Activated CD4-positive, alpha-beta T cell treated with anti-CD3 and anti-CD28 coated beads, Interleukin-2, Interleukin-4, amounts not matched to agents 100 ng/mL and 50 ng/mL, durations not matched to agents 16 hours and 8 hours (primary cell): Measurements from ENCODE around the gene MAD1L1.

Experiments
- DNase-seq: peaks from one replicate; pipeline ENCODE4 v3.0.0-alpha.2; 2020; ENCODE audit warnings: low spot score

Gene MAD1L1

GRCh38 chr7:2086229-2086628, 146.5 kb downstream of the MAD1L1 start:
- no peak for DNase-seq

GRCh38 chr7:2085804-2086203, 146.9 kb downstream of the MAD1L1 start:
- DNase-seq: no peak

- DNase-seq: no peak
Observed at GRCh38 chr7:2084781-2085505, 147.8 kb downstream of the MAD1L1 start.

- DNase-seq: no peak
Observed at GRCh38 chr7:2084331-2084730, 148.4 kb downstream of the MAD1L1 start.

- DNase-seq: no peak
Observed at GRCh38 chr7:2083362-2083761, 149.4 kb downstream of the MAD1L1 start.

- no peak for DNase-seq
Observed at GRCh38 chr7:2082139-2082998, 150.4 kb downstream of the MAD1L1 start.

- no peak for DNase-seq
Observed at GRCh38 chr7:2081526-2082135, 151.1 kb downstream of the MAD1L1 start.

GRCh38 chr7:2080477-2080876, 152.3 kb downstream of the MAD1L1 start:
- no peak for DNase-seq

GRCh38 chr7:2080060-2080387, 152.7 kb downstream of the MAD1L1 start:
- DNase-seq: no peak

- DNase-seq: no peak
Observed at GRCh38 chr7:2079332-2080059, 153.2 kb downstream of the MAD1L1 start.

- DNase-seq: no peak
Observed at GRCh38 chr7:2078899-2079298, 153.8 kb downstream of the MAD1L1 start.

- DNase-seq: no peak
Observed at GRCh38 chr7:2076649-2077064, 156.1 kb downstream of the MAD1L1 start.

- DNase-seq: no peak
Observed at GRCh38 chr7:2075811-2076210, 156.9 kb downstream of the MAD1L1 start.

GRCh38 chr7:2074691-2075090, 158.1 kb downstream of the MAD1L1 start:
- no peak for DNase-seq

- no peak for DNase-seq
Observed at GRCh38 chr7:2072798-2073197, 159.9 kb downstream of the MAD1L1 start.

GRCh38 chr7:2072042-2072441, 160.7 kb downstream of the MAD1L1 start:
- no peak for DNase-seq

GRCh38 chr7:2071133-2071832, 161.5 kb downstream of the MAD1L1 start:
- no peak for DNase-seq

GRCh38 chr7:2070151-2070763, 162.5 kb downstream of the MAD1L1 start:
- DNase-seq: no peak

- no peak for DNase-seq
Observed at GRCh38 chr7:2069472-2069860, 163.3 kb downstream of the MAD1L1 start.

GRCh38 chr7:2068693-2069471, 163.9 kb downstream of the MAD1L1 start:
- DNase-seq: no peak
